ENCODE data around the gene CNTFR.

The CNTFR gene

GRCh38 chr9:34615132-34615531, 25.6 kb upstream of the CNTFR start:
- no peak for DNase-seq

GRCh38 chr9:34612788-34613390, 23.4 kb upstream of the CNTFR start:
- peak; percentile 95 for DNase-seq

- peak; percentile 96 for DNase-seq
Observed at GRCh38 chr9:34611811-34612787, 22.6 kb upstream of the CNTFR start, which contains the start of gene RPP25L. Gene RPP25L (minus strand): TSS chr9:34612097. CDS start chr9:34611296, 801 bp downstream.

GRCh38 chr9:34611251-34611810, 21.8 kb upstream of the CNTFR start:
- DNase-seq: no peak

GRCh38 chr9:34610434-34611206, 21.1 kb upstream of the CNTFR start:
- no peak for DNase-seq

GRCh38 chr9:34607331-34607730, 17.8 kb upstream of the CNTFR start:
- DNase-seq: no peak

GRCh38 chr9:34606905-34607304, 17.4 kb upstream of the CNTFR start:
- DNase-seq: no peak

- no peak for DNase-seq
Observed at GRCh38 chr9:34606190-34606589, 16.7 kb upstream of the CNTFR start.

- peak; percentile 97 for DNase-seq
Observed at GRCh38 chr9:34603610-34604231, 14.2 kb upstream of the CNTFR start.

GRCh38 chr9:34601937-34602573, 12.5 kb upstream of the CNTFR start:
- DNase-seq: no peak

- DNase-seq: no peak
Observed at GRCh38 chr9:34600908-34601307, 11.4 kb upstream of the CNTFR start.

GRCh38 chr9:34599546-34599945, 10.0 kb upstream of the CNTFR start:
- DNase-seq: no peak

GRCh38 chr9:34594177-34594576, 4.7 kb upstream of the CNTFR start:
- DNase-seq: no peak

- DNase-seq: peak; percentile 73
Observed at GRCh38 chr9:34592895-34593601, 3.5 kb upstream of the CNTFR start.

- peak; percentile 36 for DNase-seq
Observed at GRCh38 chr9:34591917-34592866, 2.7 kb upstream of the CNTFR start.

- DNase-seq: peak; percentile 94
Observed at GRCh38 chr9:34591248-34591916, 1.9 kb upstream of the CNTFR start.

GRCh38 chr9:34590381-34591247, 1.1 kb upstream of the CNTFR start:
- peak; percentile 62 for DNase-seq

Data from eye (tissue), 1 donor.